22Rv1 (cell line): ENCODE measurements around the gene LMNTD1.
"Not testable (repeated sequence)": the region's sequence is repeated elsewhere in the genome, so short reads cannot be mapped to it uniquely, and the experiment has no call there.

Source experiments
- H3K27ac ChIP-seq: fragments of 450-650 bp; 2 replicates; pipeline ENCODE4 v1.5.1; 2017
- CTCF ChIP-seq: fragments of 450-650 bp; IDR thresholded peaks from 2 replicates; pipeline ENCODE4 v1.5.1; 2017; ENCODE audit warnings: mild to moderate bottlenecking
- ZFX ChIP-seq: fragments of 450-650 bp; IDR thresholded peaks from 2 replicates; pipeline ENCODE4 v1.6.1; 2017; ENCODE audit warnings: antibody characterized with exemption, borderline replicate concordance

LMNTD1 gene, protein sequence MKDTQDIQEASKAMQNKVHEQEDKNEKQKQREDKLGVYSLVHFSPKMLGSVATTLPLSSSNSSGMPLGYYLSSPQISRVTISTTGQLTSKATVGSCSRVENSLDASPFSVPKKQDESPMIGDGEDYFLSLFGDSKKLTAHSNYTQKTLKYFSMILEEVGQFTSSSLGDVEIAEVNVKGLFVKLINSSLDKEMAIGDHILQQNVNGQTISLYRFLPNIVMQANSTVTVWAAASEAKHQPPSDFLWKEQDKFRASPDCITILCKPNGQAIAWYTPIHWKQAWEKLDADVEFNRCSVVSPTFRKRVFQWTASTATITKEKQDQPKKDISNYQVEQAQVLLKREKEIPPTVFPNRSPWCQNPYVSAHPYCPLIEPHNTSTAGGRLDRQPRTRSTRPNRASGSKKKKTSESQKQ

DNA sequence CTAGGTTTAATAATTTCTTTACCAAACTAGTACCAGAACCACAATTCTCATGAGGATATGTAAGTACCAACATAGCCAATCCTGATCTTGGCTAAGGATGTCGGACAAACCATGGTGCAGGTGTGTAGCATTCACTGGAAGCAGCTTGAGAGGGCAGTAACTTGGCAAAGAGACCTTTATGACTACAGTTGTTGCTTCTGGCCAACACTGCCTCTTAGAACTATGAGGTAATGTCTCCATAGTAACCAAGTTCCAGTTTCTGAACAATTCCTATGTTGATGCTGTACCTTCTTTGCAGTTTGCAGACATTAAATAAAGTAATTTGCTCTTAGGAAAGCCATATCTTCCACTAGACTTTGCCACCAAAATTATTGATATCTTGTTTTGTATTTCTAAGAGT lies at the start of gene LMNTD1:
Gene LMNTD1 (minus strand): TSS at position 186 of the 400 bp plus-strand sequence. CDS start 324 bp downstream, outside the sequence.
- TF ChIP-seq CTCF: no peak
- no peak within 1 kb of the TSS for H3K27ac ChIP-seq

DNA sequence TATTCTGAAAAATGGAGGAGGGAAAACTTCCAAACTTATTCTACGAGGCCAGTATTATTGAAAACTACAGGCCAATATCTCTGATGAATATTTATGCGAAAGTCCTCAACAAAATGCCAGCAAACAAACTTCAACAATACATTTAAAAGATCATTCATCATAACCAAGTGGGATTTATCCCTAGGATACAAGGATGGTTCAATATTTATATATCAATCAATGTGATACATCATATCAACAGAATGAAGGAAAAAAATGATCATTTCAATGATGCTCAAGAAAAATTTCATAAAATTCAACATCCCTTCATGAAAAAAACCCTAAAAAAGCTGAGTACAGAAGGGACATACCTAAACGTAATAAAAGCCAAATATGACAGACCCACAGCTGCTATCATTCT lies 45.9 kb upstream of the LMNTD1 start:
- no peak for TF ChIP-seq CTCF
- no peak for TF ChIP-seq ZFX
- H3K27ac ChIP-seq: no peak overlapping the region

DNA sequence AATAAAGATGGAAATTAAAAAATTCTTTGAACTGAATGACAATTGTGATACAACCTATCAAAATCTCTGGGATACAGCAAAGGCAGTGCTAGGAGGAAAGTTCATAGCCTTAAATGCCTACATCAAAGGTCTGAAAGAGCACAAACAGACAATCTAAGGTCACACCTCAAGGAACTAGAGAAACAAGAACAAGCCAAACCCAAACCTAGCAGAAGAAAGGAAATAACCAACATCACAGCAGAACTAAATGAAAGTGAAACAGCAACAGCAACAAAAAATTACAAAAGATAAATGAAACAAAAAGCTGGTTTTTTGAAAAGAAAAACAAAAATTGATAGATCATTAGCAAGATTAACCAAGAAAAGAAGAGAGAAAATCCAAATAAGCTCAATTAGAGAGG lies 42.4 kb upstream of the LMNTD1 start:
- H3K27ac ChIP-seq: not testable (repeated sequence)

DNA sequence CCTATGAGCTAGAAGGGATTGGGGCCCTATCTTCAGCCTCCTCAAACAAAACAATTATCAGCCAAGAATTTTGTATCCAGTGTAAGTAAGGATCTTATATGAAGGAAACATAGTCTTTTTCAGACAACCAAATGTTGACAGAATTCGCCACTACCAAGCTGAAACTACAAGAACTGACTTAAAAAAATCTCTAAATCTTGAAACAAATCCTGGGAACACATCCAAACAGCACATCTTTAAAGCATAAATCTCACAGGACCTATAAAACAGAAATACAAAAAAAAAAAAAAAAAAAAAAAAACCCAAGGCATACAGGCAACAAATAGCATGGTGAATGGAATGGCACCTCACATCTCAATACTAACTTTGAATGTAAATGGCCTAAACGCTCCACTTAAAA lies 41.3 kb upstream of the LMNTD1 start:
- no peak for TF ChIP-seq CTCF
- TF ChIP-seq ZFX: no peak
- no peak overlapping the region for H3K27ac ChIP-seq

DNA sequence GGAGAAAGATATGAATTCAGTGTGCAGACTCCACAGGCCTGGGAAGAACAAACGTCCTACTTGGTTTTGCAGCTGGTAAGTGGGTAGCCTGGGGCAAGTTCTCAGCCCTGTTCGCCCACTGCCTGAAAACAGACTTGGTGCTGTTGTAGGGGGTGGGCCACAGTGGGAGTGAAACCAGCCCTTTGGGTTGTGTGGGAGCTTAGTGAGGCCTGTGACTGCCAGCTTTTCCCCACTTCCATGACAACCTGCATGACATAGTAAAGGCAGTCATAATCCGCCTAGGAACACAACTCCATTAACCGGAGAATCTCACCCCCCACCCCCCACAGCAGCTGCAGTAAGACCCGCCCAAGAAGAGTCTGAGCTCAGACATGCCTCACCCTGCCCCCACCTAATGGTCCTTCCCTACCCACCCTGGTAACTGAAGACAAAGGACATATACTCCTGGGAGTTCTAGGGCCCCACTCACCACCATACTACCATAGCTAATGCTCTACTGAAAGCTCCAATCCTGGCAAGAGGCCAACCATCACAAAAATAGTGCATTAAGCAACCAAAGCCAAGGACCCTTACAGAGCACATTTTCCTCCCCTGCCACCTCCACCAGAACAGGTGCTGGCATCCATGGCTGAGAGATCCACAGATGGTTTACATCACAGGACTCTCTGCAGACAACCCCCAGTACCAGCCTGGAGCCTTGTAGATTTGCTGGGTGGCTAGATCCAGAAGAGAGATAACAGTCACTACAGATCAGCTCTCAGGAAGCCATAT lies 39.8 kb upstream of the LMNTD1 start:
- no peak overlapping the region for H3K27ac ChIP-seq
- TF ChIP-seq CTCF (no peak), ZFX (no peak)

DNA sequence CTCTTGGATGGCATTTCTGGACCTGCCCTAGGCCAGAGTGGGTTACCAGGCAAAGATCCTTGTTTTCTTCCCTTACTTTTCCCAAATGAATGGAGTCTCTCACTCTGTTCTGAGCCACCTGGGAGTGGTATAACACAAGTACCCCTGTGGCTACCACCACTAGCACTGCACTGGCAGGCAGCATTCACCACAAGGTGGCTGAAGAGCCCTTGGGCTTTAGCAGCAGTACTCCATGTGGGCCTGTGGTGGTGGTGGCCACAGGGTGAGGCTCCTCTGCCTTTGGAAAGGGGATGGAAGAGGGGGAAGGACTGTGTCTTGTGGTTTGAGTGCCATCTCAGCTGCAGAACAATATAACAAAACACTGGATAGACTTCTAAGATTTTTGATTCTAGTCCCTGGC lies 38.1 kb upstream of the LMNTD1 start:
- no peak for TF ChIP-seq ZFX
- 0 out of 2 replicates have a peak, but pooled peaks have one; percentile 8 for TF ChIP-seq CTCF
- H3K27ac ChIP-seq: no peak overlapping the region

DNA sequence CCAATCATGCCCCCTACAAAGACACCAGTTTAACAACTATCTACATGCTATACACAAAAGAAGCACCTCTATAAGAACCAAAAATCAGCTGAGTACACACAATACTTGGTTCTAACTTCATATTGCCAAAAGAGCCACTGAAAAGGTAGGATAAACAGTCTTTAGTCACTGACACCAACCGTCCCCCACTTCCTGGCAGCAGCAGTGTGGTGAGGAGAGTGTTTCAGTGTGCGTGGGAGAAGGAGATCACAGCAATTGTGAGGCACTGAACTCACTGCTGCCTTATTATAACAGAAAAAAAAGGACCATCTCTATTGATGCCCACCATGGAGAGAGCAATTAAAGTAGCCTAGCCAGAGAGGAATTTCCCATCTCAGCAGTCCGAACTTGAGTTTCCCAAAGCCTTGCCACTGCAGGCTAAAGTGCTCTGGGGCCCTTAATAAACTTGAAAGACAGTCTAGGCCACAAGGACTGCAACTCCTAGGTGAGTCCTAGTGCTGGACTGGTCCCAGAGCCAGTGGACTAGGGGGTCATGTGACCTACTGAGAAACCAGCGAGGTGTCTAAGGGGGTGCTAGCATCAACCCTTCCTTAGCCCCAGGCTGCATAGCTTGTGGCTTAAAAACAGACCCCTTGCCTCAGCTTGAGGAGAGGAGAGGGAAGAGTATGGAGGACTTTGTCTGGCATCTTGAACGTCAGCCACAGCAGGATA lies 37.1 kb upstream of the LMNTD1 start:
- no peak overlapping the region for H3K27ac ChIP-seq
- TF ChIP-seq ZFX (no peak), CTCF (no peak)
